IMR-90 (cell line): ENCODE results near the gene EIF1. TPM values are rescaled to one million over a fixed set of nuclear protein-coding genes. Genes with fewer than 3 reads are reported as not detected.

Source experiments
- ATAC-seq: fragments of 200-7000 bp; cut with Tn5 transposase; 2 replicates; pipeline ENCODE4 v1.9.1; 2020; ENCODE audit warnings: low read depth, mild to moderate bottlenecking, moderate library complexity
- BruUV-seq: library from RNA; stranded (reverse); fragments of 400-500 nt; replicated peaks from 2 replicates; lab custom pipeline; 2021; lab: Mats Ljungman, UMichigan
- CTCF ChIA-PET: fragments of 300-600 bp; formaldehyde crosslinking; extraction: SDS; loops from one replicate; lab custom pipeline; 2021; ENCODE audit warnings: antibody characterized with exemption; lab: Yijun Ruan, JAX
- POLR2A ChIA-PET: fragments of 300-600 bp; sonication (Branson Sonifier 250); formaldehyde crosslinking; loops from one replicate; lab custom pipeline; 2022; ENCODE audit warnings: antibody characterized with exemption; ENCODE audit not compliant: unreplicated experiment; lab: Charles Lee
- DNase-seq: peaks from one replicate; pipeline ENCODE4 v3.0.0; 2013
- H2AFZ ChIP-seq: replicated peaks from 2 replicates; pipeline ENCODE3; 2013; ENCODE audit warnings: low read length, mild to moderate bottlenecking; ENCODE audit not compliant: poor library complexity
- H2AK5ac ChIP-seq: 2 replicates; pipeline ENCODE4 v1.6.1; 2013; ENCODE audit warnings: low read depth, low read length, inconsistent platforms
- H2AK9ac ChIP-seq: replicated peaks from 2 replicates; pipeline ENCODE3; 2013; ENCODE audit warnings: mild to moderate bottlenecking, low read depth, low read length, moderate library complexity; ENCODE audit not compliant: poor library complexity
- H2BK120ac ChIP-seq: 2 replicates; pipeline ENCODE4 v1.6.1; 2013; ENCODE audit warnings: low read depth, low read length, inconsistent platforms
- H2BK15ac ChIP-seq: 3 replicates; pipeline ENCODE4 v1.6.1; 2013; ENCODE audit warnings: low read depth, low read length, inconsistent platforms
- H2BK20ac ChIP-seq: 2 replicates; pipeline ENCODE4 v1.6.1; 2013; ENCODE audit warnings: low read depth, mild to moderate bottlenecking, inconsistent platforms, low read length, moderate library complexity
- H2BK5ac ChIP-seq: 2 replicates; pipeline ENCODE4 v1.6.1; 2013; ENCODE audit warnings: mild to moderate bottlenecking, low read depth, low read length, inconsistent platforms; ENCODE audit not compliant: poor library complexity, severe bottlenecking
- H3K14ac ChIP-seq: replicated peaks from 2 replicates; pipeline ENCODE4 v1.6.1; 2013; ENCODE audit warnings: low read depth, low read length, inconsistent platforms
- H3K18ac ChIP-seq: 2 replicates; pipeline ENCODE4 v1.6.1; 2013; ENCODE audit warnings: low read depth, low read length, control low read depth
- H3K23ac ChIP-seq: 2 replicates; pipeline ENCODE4 v1.6.1; 2013; ENCODE audit warnings: low read depth, low read length, inconsistent platforms
- H3K27ac ChIP-seq: 2 replicates; pipeline ENCODE4 v1.5.1; 2013; ENCODE audit warnings: mild to moderate bottlenecking, control low read depth, low read length; ENCODE audit not compliant: insufficient read depth
- H3K27me3 ChIP-seq: 2 replicates; pipeline ENCODE4 v1.6.1; 2013; ENCODE audit warnings: low read length; ENCODE audit not compliant: control insufficient read depth, insufficient read depth
- H3K36me3 ChIP-seq: 2 replicates; pipeline ENCODE4 v1.6.1; 2013; ENCODE audit warnings: low read length, mixed read lengths; ENCODE audit not compliant: control insufficient read depth, insufficient read depth
- H3K4ac ChIP-seq: 2 replicates; pipeline ENCODE4 v1.6.1; 2013; ENCODE audit warnings: low read depth, low read length, inconsistent platforms
- H3K4me1 ChIP-seq: 2 replicates; pipeline ENCODE4 v1.6.1; 2013; ENCODE audit warnings: low read length, mixed read lengths; ENCODE audit not compliant: control insufficient read depth, insufficient read depth
- H3K4me2 ChIP-seq: 2 replicates; pipeline ENCODE4 v1.6.1; 2013; ENCODE audit warnings: low read depth, mild to moderate bottlenecking, control low read depth, low read length, moderate library complexity
- H3K4me3 ChIP-seq: 2 replicates; pipeline ENCODE4 v1.5.1; 2013; ENCODE audit warnings: low read depth, mild to moderate bottlenecking, control low read depth, low read length, moderate library complexity; ENCODE audit not compliant: insufficient read depth
- H3K56ac ChIP-seq: 2 replicates; pipeline ENCODE4 v1.6.1; 2013; ENCODE audit warnings: low read length, inconsistent platforms; ENCODE audit not compliant: insufficient read depth; ENCODE audit errors: extremely low read depth
- H3K79me1 ChIP-seq, 2 experiments: 2 replicates each; pipeline ENCODE4 v1.6.1; 2013; ENCODE audit warnings: low read length in 2 of 2, inconsistent platforms in 1 of 2, low read depth in 1 of 2
- H3K9ac ChIP-seq: 2 replicates; pipeline ENCODE4 v1.6.1; 2013; ENCODE audit warnings: low read depth, low read length, control low read depth
- H3K9me1 ChIP-seq: 2 replicates; pipeline ENCODE4 v1.6.1; 2013; ENCODE audit warnings: low read length, inconsistent platforms; ENCODE audit not compliant: insufficient read depth
- H3K9me3 ChIP-seq: 2 replicates; pipeline ENCODE4 v1.6.1; 2013; ENCODE audit warnings: low read length; ENCODE audit not compliant: control insufficient read depth, insufficient read depth
- H4K20me1 ChIP-seq: 2 replicates; pipeline ENCODE4 v1.6.1; 2013; ENCODE audit warnings: low read length, inconsistent platforms; ENCODE audit not compliant: insufficient read depth
- H4K5ac ChIP-seq: 2 replicates; pipeline ENCODE4 v1.6.1; 2013; ENCODE audit warnings: mild to moderate bottlenecking, low read depth, low read length, control low read depth
- H4K8ac ChIP-seq, 2 experiments: 2 replicates each; pipeline ENCODE4 v1.6.1; 2013; ENCODE audit warnings: low read depth in 2 of 2, low read length in 2 of 2, control low read depth in 1 of 2, inconsistent platforms in 1 of 2
- H4K91ac ChIP-seq: 2 replicates; pipeline ENCODE4 v1.6.1; 2013; ENCODE audit warnings: low read depth, low read length, inconsistent platforms; ENCODE audit not compliant: insufficient read depth
- CHD1 ChIP-seq: IDR thresholded peaks from 2 replicates; pipeline ENCODE4 v1.6.1; 2012; ENCODE audit warnings: low read depth, low read length, improper control_type of control experiment
- RCOR1 ChIP-seq: IDR thresholded peaks from 2 replicates; pipeline ENCODE4 v1.6.1; 2012; ENCODE audit warnings: mild to moderate bottlenecking, low read length, improper control_type of control experiment; ENCODE audit not compliant: insufficient replicate concordance
- WGBS, 2 experiments: methylation state at CpG; one replicate each; pipeline versions ENCODE4 v1.1.5 to v1.1.7; 2013; ENCODE audit warnings: missing lambda C conversion rate in 2 of 2; ENCODE audit not compliant: insufficient read length in 1 of 2; ENCODE audit errors: extremely low coverage in 2 of 2; 5-methylcytosine and 5-hydroxymethylcytosine counted together
- dilution Hi-C: fragments of 300-500 bp; cut with HindIII; formaldehyde crosslinking; loops from one replicate; pipeline ENCODE4 v1.14.3; 2018; ENCODE audit warnings: low sequenced_read_pairs; ENCODE audit not compliant: unreplicated experiment
- in situ Hi-C: fragments of 300-500 bp; cut with MboI; formaldehyde crosslinking; loops from 3 replicates; pipeline ENCODE4 v1.14.3; 2019; ENCODE audit warnings: low sequenced_read_pairs, inconsistent platforms, mixed read lengths
- intact Hi-C: fragments of 100-400 bp; cut with micrococcal nuclease; formaldehyde crosslinking; loops from 2 replicates; pipeline ENCODE4 v1.10.0; 2022
- polyA plus RNA-seq, 3 experiments: library from polyadenylated mRNA; depleted of rRNA; stranded (reverse); fragments of >200 nt; gene quantifications; 2 replicates each; pipeline ENCODE4 v1.2.3, GENCODE V29; 2012; ENCODE audit warnings: low replicate concordance in 1 of 3
- total RNA-seq: library from RNA; depleted of rRNA; stranded (reverse); fragments of >200 nt; gene quantifications from 2 replicates; pipeline ENCODE4 v1.2.3, GENCODE V29; 2012

EIF1 gene
- total and polyA plus RNA-seq, 2 of the 4 experiments (the other 2 are of a cell fraction) = 89.4 to 381 TPM

DNA sequence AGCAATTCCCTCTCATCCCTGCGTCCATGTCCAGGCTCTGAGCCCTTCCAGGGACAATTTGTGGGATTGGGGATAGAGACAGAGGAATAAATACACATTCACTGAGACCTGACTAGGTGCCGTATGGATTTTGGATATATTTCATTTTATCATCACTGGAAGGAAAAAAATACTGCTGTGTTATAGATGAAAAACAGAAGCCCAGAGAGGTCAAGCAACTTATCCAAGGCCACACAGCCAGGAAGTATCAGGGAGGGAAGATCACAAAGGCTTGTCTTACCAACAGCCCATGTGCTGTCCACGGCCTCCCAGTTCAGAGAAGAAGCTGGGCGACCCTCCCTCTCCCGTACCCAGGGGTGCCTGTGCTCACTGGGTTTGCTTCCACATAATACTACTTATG, 51.8 kb downstream of the EIF1 start:
- in situ Hi-C loops (no loop called here), intact Hi-C loops (no loop called here), dilution Hi-C loops (no loop called here)
- peak overlapping the region; percentile 20; the same call in 1 of the 2 replicates for H2AK5ac ChIP-seq
- H2AFZ ChIP-seq = no peak overlapping the region
- no peak overlapping the region for H4K91ac ChIP-seq
- no peak overlapping the region for H4K5ac ChIP-seq
- 100% methylated on average over 1 of the region's 5 CpGs; no CpG with 5 or more reads in 1 of the 2 experiments for WGBS, 2 experiments
- no peak overlapping the region for H4K8ac ChIP-seq
- no peak overlapping the region for H3K23ac ChIP-seq
- H3K9me1 ChIP-seq = no peaks in the 10 kb centered on the region
- DNase-seq (no peak), ATAC-seq (no peak)
- H2AK9ac ChIP-seq = no peak overlapping the region
- no peak overlapping the region for H2BK15ac ChIP-seq
- H3K9ac ChIP-seq = no peak overlapping the region
- H2BK5ac ChIP-seq = no peak overlapping the region
- H3K4me2 ChIP-seq = no peak overlapping the region
- peaks cover 5% of the 10 kb centered on the region; the same call in 1 of the 2 replicates for H3K4me1 ChIP-seq
- no TSS peak for BruUV-seq
- H3K56ac ChIP-seq = no peak overlapping the region
- H2BK120ac ChIP-seq = no peak overlapping the region
- H3K79me1 ChIP-seq = no peaks in the 10 kb centered on the region
- H3K27me3 ChIP-seq = peaks cover 17% of the 10 kb centered on the region
- H3K4me3 ChIP-seq = no peak overlapping the region
- ChIA-PET POLR2A (interaction anchor here (0.6 kb wide), 1 partner anchor 190 kb away, joined by 4 read pairs; the partner anchor contains the start of gene ODAD4), CTCF (no interaction called here)
- H3K36me3 ChIP-seq = no peaks in the 10 kb centered on the region
- no peak overlapping the region for H3K18ac ChIP-seq
- H3K4ac ChIP-seq = no peak overlapping the region
- no peak overlapping the region for H2BK20ac ChIP-seq
- H3K9me3 ChIP-seq = no peaks in the 10 kb centered on the region
- H4K20me1 ChIP-seq = no peaks in the 10 kb centered on the region
- TF ChIP-seq RCOR1 = no peak
- TF ChIP-seq CHD1 = no peak
- no peak overlapping the region for H3K14ac ChIP-seq
- no peak overlapping the region for H3K27ac ChIP-seq
